K562 (cell line): ENCODE measurements around the gene RGPD4. TPM values are rescaled to one million over a fixed set of nuclear protein-coding genes. Genes with fewer than 3 reads are reported as not detected.

ENCODE experiments used
- ATAC-seq: fragments of 200-7000 bp; cut with Tn5 transposase; 3 replicates; pipeline ENCODE4 v1.9.1; 2020; ENCODE audit warnings: moderate library complexity
- BruUV-seq: library from RNA; stranded (reverse); fragments of 400-500 nt; replicated peaks from 2 replicates; lab custom pipeline; 2021; lab: Mats Ljungman, UMichigan
- CTCF ChIA-PET: fragments of 300-600 bp; formaldehyde crosslinking; extraction: SDS; loops from one replicate; lab custom pipeline; 2021; ENCODE audit warnings: low intra/inter-chr PET ratio; lab: Yijun Ruan, JAX
- POLR2A ChIA-PET: fragments of 300-600, 350-650 bp; sonication (Branson Sonifier 250); formaldehyde crosslinking; extraction: SDS; loops from one replicate; lab custom pipeline; 2021; ENCODE audit warnings: antibody characterized with exemption, inconsistent platforms; lab: Yijun Ruan, JAX
- DNase-seq, 4 experiments: peaks; one replicate each; pipeline versions ENCODE4 v3.0.0 to v3.0.0-alpha.2; 2011 to 2018; ENCODE audit warnings: low spot score in 3 of 4, mixed read lengths in 3 of 4; ENCODE audit errors: extremely low read depth in 1 of 4
- FAIRE-seq: peaks from 2 replicates; lab custom pipeline; 2011; peaks lifted over from hg19 to GRCh38; lab: Jason Lieb, UNC
- H2AFZ ChIP-seq: 2 replicates; pipeline ENCODE4 v1.6.0; 2011; ENCODE audit warnings: low read depth, low read length, control low read depth, inconsistent platforms
- H3K27ac ChIP-seq: fragments of 200-600 bp; 3 replicates; pipeline ENCODE4 v1.8.0; 2011; ENCODE audit warnings: low read depth, mild to moderate bottlenecking, control low read depth, inconsistent platforms, low read length, moderate library complexity, mixed read lengths; ENCODE audit errors: extremely low read depth
- H3K27me3 ChIP-seq, 2 experiments: fragments of 300-600 bp in 1 of 2; 2 replicates in 1 of 2; 3 replicates in 1 of 2; pipeline versions ENCODE4 v1.6.0 to v1.8.0; 2011; ENCODE audit warnings: inconsistent platforms in 2 of 2, low read length in 2 of 2, mild to moderate bottlenecking in 1 of 2, mixed read lengths in 1 of 2, moderate library complexity in 1 of 2; ENCODE audit not compliant: control insufficient read depth in 2 of 2, insufficient read depth in 2 of 2
- H3K36me3 ChIP-seq: fragments of 300-600 bp; 3 replicates; pipeline ENCODE4 v1.8.0; 2011; ENCODE audit warnings: mild to moderate bottlenecking, low read length, inconsistent platforms; ENCODE audit not compliant: control insufficient read depth, insufficient read depth
- H3K4me1 ChIP-seq, 2 experiments: fragments of 200-600 bp in 1 of 2; replicated peaks in 1 of 2; 2 replicates in 1 of 2; 3 replicates in 1 of 2; pipeline versions ENCODE4 v1.5.1 to v1.8.0; 2011; ENCODE audit warnings: inconsistent platforms in 2 of 2, low read length in 2 of 2, mild to moderate bottlenecking in 1 of 2, mixed read lengths in 1 of 2, moderate library complexity in 1 of 2; ENCODE audit not compliant: control insufficient read depth in 2 of 2, insufficient read depth in 2 of 2
- H3K4me2 ChIP-seq: 2 replicates; pipeline ENCODE4 v1.6.1; 2011; ENCODE audit warnings: low read length, control low read depth, inconsistent platforms, mixed read lengths; ENCODE audit not compliant: insufficient read depth
- H3K4me3 ChIP-seq: fragments of 200-600 bp; sonication (generic), shearing (Covaris generic); 2 replicates; pipeline ENCODE4 v1.5.1; 2016; ENCODE audit warnings: control low read depth, inconsistent platforms
- H3K79me2 ChIP-seq: fragments of 200-600 bp; 3 replicates; pipeline ENCODE4 v1.8.0; 2011; ENCODE audit warnings: low read length, inconsistent platforms; ENCODE audit not compliant: control insufficient read depth, insufficient read depth
- H3K9ac ChIP-seq, 2 experiments: 2 replicates each; pipeline versions ENCODE4 v1.6.0 to v1.6.1; 2011; ENCODE audit warnings: low read depth in 2 of 2, low read length in 2 of 2, control low read depth in 1 of 2, inconsistent platforms in 1 of 2, mild to moderate bottlenecking in 1 of 2, mixed read lengths in 1 of 2; ENCODE audit not compliant: insufficient read depth in 1 of 2
- H3K9me1 ChIP-seq: one replicate; pipeline ENCODE4 v1.6.0; 2011; ENCODE audit warnings: inconsistent platforms, mild to moderate bottlenecking, low read length, moderate library complexity; ENCODE audit not compliant: control insufficient read depth, insufficient read depth
- H3K9me3 ChIP-seq: replicated peaks from 2 replicates; pipeline ENCODE4 v1.5.1; 2011; ENCODE audit warnings: low read depth, low read length, inconsistent platforms; ENCODE audit not compliant: control insufficient read depth, insufficient read depth
- H4K20me1 ChIP-seq: replicated peaks from 2 replicates; pipeline ENCODE4 v1.6.1; 2011; ENCODE audit warnings: low read length, inconsistent platforms, mixed read lengths; ENCODE audit not compliant: control insufficient read depth, insufficient read depth
- ARID3B ChIP-seq: fragments of 250-450 bp; sonication (Bioruptor Pico); IDR thresholded peaks from 2 replicates; pipeline ENCODE4 v1.4.0; 2020; ENCODE audit warnings: borderline replicate concordance
- CREB3 ChIP-seq: fragments of 450-650 bp; conservative IDR thresholded peaks from 2 replicates; pipeline ENCODE4 v1.6.1; 2016; ENCODE audit warnings: missing genetic modification characterization, low read depth, mild to moderate bottlenecking, missing compliant biosample characterization, moderate library complexity
- NR3C1 ChIP-seq: sonication (generic); formaldehyde crosslinking; IDR thresholded peaks from 2 replicates; pipeline ENCODE4 v1.8.1; 2022; ENCODE audit warnings: missing genetic modification reagents
- POLR2A ChIP-seq: fragments of 450-650 bp; conservative IDR thresholded peaks from 2 replicates; pipeline ENCODE4 v1.6.1; 2016
- ZNF449 ChIP-seq: fragments of 250-450 bp; sonication (Bioruptor Pico); IDR thresholded peaks from 2 replicates; pipeline ENCODE4 v1.8.0; 2022; ENCODE audit warnings: moderate library complexity, mild to moderate bottlenecking, inconsistent platforms
- ZNF512 ChIP-seq: IDR thresholded peaks from 2 replicates; pipeline ENCODE4 v1.6.1; 2016; ENCODE audit warnings: missing genetic modification characterization, missing compliant biosample characterization
- WGBS: fragments of 100-300 bp; shearing (Covaris generic); methylation state at CpG from one replicate; pipeline ENCODE4 v1.1.6; 2016; ENCODE audit warnings: low coverage, mixed read lengths; ENCODE audit not compliant: insufficient coverage; ENCODE audit errors: missing lambda C conversion rate; 5-methylcytosine and 5-hydroxymethylcytosine counted together
- in situ Hi-C: fragments of 300-500 bp; cut with MboI; formaldehyde crosslinking; loops from 4 replicates; pipeline ENCODE4 v1.15.0; 2018; ENCODE audit warnings: inconsistent platforms, mixed read lengths
- intact Hi-C: fragments of 100-400 bp; cut with micrococcal nuclease; formaldehyde crosslinking; loops from 2 replicates; pipeline ENCODE4 v1.14.2; 2022
- polyA plus RNA-seq, 8 experiments: library from polyadenylated mRNA; depleted of rRNA in 4 of 8; stranded (reverse) in 5 of 8; unstranded in 3 of 8; fragments of >200 nt; fragmentation: Nextera tagmentation in 2 of 8; fragmentation: Illumina TruSeq in 1 of 8; extraction: Ambion mirVana in 2 of 8; extraction: Trizol in 1 of 8; gene quantifications; 2 replicates each; pipeline versions ENCODE4 v1.2.1 to v1.2.3, GENCODE V29; 2011 to 2014; ENCODE audit warnings: inconsistent platforms in 1 of 8, missing spikeins in 1 of 8
- total RNA-seq, 7 experiments: library from RNA; depleted of rRNA in 6 of 7; stranded (reverse); fragments of >200 nt in 6 of 7; fragmentation: Illumina TruSeq in 2 of 7; extraction: Trizol in 2 of 7; gene quantifications; 2 replicates each; pipeline versions ENCODE4 v1.2.1 to v1.2.3, GENCODE V29; 2011 to 2021; ENCODE audit warnings: low replicate concordance in 1 of 7

The RGPD4 gene
- total and polyA plus RNA-seq, 9 of the 15 experiments (the other 6 are each of a cell fraction or from before 2014, with no cell fraction given) = 0.04 TPM; not detected in 8

GRCh38 chr2:107822302-107822701 lies 4.4 kb upstream of the RGPD4 start:
- H4K20me1 ChIP-seq = no peaks in the 10 kb centered on the region
- H3K36me3 ChIP-seq = no peaks in the 10 kb centered on the region
- H3K4me3 ChIP-seq = no peak overlapping the region
- no peak overlapping the region for H2AFZ ChIP-seq
- no TSS peak for BruUV-seq
- no peak overlapping the region for H3K4me2 ChIP-seq
- H3K9me3 ChIP-seq = no peaks in the 10 kb centered on the region
- H3K79me2 ChIP-seq = no peaks in the 10 kb centered on the region
- H3K9me1 ChIP-seq = no peaks in the 10 kb centered on the region
- no peaks in the 10 kb centered on the region for H3K27me3 ChIP-seq
- ChIA-PET CTCF (no interaction called here), POLR2A (no interaction called here)
- no peak for FAIRE-seq
- H3K9ac ChIP-seq = no peak overlapping the region
- no peak for DNase-seq
- TF ChIP-seq POLR2A = no peak
- TF ChIP-seq NR3C1 (CRISPR knock-in tag) = no peak
- TF ChIP-seq CREB3 = no peak
- no peak for TF ChIP-seq ZNF512 (tag)
- TF ChIP-seq ZNF449 = no peak
- TF ChIP-seq ARID3B (CRISPR knock-in tag) = no peak
- in situ Hi-C loops (loop anchor here (25.0 kb wide), 2 partner anchors 115 to 235 kb away; no protein-coding TSS in a partner anchor), intact Hi-C loops (no loop called here)
- ATAC-seq = no peak
- WGBS = 4% methylated on average over 4 of the region's 4 CpGs
- H3K4me1 ChIP-seq = no peaks in the 10 kb centered on the region
- no peak overlapping the region for H3K27ac ChIP-seq
